ENCODE results near the gene CDX1.

CDX1 gene

DNA sequence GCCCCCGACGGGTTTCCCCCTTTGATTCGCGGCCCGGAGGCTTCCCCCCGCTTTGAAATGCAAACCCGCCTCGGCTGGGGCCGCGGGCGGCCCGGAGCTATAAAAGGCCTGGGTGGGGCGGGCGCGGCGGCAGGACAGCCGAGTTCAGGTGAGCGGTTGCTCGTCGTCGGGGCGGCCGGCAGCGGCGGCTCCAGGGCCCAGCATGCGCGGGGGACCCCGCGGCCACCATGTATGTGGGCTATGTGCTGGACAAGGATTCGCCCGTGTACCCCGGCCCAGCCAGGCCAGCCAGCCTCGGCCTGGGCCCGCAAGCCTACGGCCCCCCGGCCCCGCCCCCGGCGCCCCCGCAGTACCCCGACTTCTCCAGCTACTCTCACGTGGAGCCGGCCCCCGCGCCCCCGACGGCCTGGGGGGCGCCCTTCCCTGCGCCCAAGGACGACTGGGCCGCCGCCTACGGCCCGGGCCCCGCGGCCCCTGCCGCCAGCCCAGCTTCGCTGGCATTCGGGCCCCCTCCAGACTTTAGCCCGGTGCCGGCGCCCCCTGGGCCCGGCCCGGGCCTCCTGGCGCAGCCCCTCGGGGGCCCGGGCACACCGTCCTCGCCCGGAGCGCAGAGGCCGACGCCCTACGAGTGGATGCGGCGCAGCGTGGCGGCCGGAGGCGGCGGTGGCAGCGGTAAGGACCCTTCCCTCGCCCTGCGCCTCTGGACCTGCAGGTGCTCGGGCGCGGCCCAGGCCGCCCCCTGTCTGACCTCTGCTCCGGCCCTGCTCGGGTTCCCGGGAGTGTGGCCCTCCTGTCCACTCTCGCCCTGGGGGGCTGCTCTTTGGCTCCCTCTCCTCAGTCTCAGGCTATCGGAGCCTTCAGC lies at the start of gene CDX1:
TSS of gene CDX1 (plus strand) at position 129 of the 862 bp plus-strand sequence. CDS start at position 228, 99 bp downstream.
- peak within 1 kb of the TSS; percentile 4; the same call in 1 of the 2 replicates for H3K4me3 ChIP-seq (ENCODE audit: low read depth, low read length)
- peaks cover 88% of the 10 kb centered on the region for H3K27me3 ChIP-seq (ENCODE audit: control insufficient read depth, insufficient read depth, low read length)
- H3K9me3 ChIP-seq (ENCODE audit: control insufficient read depth, insufficient read depth, low read length) = no peaks in the 10 kb centered on the region
- peaks cover 10% of the 10 kb centered on the region; the same call in 1 of the 2 replicates for H3K4me1 ChIP-seq (ENCODE audit: control insufficient read depth, insufficient read depth, low read length)
- H3K36me3 ChIP-seq (ENCODE audit: control insufficient read depth, insufficient read depth, low read length) = no peaks in the 10 kb centered on the region
- H3K9ac ChIP-seq (ENCODE audit: low read depth, low read length) = no peak within 1 kb of the TSS
- H3K27ac ChIP-seq (ENCODE audit: low read depth, low read length) = no peak within 1 kb of the TSS

DNA sequence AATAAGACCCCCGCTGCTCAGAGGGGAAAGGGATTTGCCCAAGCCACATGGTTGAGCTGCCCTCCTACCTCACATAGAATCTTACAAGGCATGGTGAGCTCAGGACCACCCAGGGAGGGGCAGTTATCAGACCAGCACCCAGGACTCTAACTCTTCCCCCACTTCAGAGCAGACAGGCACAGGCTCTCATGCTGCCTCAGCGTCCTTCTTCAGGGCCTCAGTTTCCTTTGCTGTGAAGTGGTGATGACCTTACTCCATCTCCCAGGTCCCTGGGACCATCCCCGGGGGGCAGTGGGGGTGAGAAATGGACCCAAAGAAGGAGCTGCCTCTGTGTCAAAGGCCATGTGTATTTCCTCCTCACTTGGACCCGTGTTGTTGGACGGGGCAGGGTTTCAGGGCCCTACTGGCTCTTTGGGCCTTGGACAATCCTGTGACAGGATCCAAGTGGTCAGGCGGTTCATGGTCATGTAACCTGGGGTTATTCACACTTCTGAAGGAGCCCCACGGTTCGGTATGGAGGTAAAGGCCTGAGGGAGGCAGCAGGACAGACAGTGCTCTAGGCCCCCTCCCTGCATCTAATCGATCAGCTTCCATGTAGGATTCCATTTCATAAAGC lies 48.5 kb upstream of the CDX1 start:
- Histone ChIP-seq H3K4me3 (ENCODE audit: low read depth, low read length) (no peak overlapping the region), H3K9ac (ENCODE audit: low read depth, low read length) (no peak overlapping the region), H3K27me3 (ENCODE audit: control insufficient read depth, insufficient read depth, low read length) (no peaks in the 10 kb centered on the region), H3K4me1 (ENCODE audit: control insufficient read depth, insufficient read depth, low read length) (no peaks in the 10 kb centered on the region; the same call in 1 of the 2 replicates), H3K9me3 (ENCODE audit: control insufficient read depth, insufficient read depth, low read length) (no peaks in the 10 kb centered on the region), H3K36me3 (ENCODE audit: control insufficient read depth, insufficient read depth, low read length) (no peaks in the 10 kb centered on the region), H3K27ac (ENCODE audit: low read depth, low read length) (no peak overlapping the region)

DNA sequence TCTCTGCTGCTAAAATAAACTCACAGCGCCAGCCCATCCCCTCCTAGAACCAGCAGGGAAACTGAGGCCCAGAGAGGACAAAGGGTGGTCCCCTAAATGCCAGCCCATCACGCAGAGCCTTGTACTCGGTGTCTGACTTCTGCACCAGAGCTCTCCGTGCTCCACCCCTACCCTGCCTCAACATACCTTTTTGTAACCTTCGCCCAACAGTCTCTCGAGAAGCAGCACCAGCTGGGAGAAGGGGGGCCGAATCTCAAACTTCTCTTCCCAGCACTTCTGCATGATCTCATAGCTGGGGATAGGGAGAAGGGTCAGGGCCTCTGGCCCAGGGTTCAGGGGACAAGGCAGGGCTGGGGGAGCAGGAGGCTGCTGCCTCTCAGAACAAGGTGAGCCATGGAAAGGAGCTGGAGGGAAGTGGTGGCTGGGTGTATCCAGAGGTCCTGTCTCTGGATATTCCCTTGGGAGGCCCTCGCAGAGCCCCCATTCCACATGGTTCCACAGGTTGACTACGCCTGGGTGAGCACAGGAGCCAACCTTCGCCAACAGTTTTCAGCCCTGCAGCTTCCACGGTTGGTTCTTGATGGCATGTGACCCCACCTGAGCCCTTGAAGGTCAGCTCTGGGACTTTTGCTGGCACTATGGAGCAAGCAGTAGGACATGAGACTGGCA lies 47.9 kb upstream of the CDX1 start:
- Histone ChIP-seq H3K9ac (ENCODE audit: low read depth, low read length) (no peak overlapping the region), H3K9me3 (ENCODE audit: control insufficient read depth, insufficient read depth, low read length) (no peaks in the 10 kb centered on the region), H3K27ac (ENCODE audit: low read depth, low read length) (no peak overlapping the region), H3K36me3 (ENCODE audit: control insufficient read depth, insufficient read depth, low read length) (no peaks in the 10 kb centered on the region), H3K4me1 (ENCODE audit: control insufficient read depth, insufficient read depth, low read length) (no peaks in the 10 kb centered on the region), H3K4me3 (ENCODE audit: low read depth, low read length) (no peak overlapping the region), H3K27me3 (ENCODE audit: control insufficient read depth, insufficient read depth, low read length) (no peaks in the 10 kb centered on the region)

DNA sequence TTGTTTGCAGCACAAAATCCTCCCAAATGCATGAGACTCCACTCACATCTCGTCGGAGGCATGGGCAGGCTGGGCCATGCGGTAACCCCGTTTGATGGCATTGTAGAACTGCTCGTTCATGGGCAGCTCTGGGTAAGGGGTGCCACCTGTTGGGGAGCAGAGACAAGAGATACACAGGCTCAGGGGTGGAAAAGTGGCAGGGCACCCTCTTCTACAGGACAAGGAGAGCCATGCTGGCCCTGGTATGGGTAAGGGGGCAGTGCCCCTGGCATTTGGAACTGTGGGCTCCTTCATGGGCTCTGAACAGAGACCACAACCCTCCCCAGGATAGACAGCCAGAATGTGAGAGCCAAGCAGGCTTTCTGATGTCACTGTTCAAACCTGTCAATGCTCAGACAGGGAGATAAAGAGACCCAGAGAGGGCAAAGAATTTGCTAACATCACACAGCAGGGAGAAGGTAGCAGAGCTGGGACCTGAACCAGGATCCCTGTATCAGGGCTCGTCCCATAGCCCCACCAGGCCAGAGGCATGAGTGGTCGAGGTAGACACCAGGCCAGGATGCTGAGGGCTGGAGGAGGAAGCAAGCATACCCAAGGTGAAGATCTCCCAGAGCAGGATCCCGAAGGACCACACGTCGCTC lies 47.0 kb upstream of the CDX1 start:
- no peak overlapping the region for H3K9ac ChIP-seq (ENCODE audit: low read depth, low read length)
- H3K27me3 ChIP-seq (ENCODE audit: control insufficient read depth, insufficient read depth, low read length) = no peaks in the 10 kb centered on the region
- no peak overlapping the region for H3K4me3 ChIP-seq (ENCODE audit: low read depth, low read length)
- H3K27ac ChIP-seq (ENCODE audit: low read depth, low read length) = no peak overlapping the region
- no peaks in the 10 kb centered on the region for H3K4me1 ChIP-seq (ENCODE audit: control insufficient read depth, insufficient read depth, low read length)
- H3K36me3 ChIP-seq (ENCODE audit: control insufficient read depth, insufficient read depth, low read length) = no peaks in the 10 kb centered on the region
- no peaks in the 10 kb centered on the region for H3K9me3 ChIP-seq (ENCODE audit: control insufficient read depth, insufficient read depth, low read length)

GRCh38 chr5:150120062-150120441 lies 46.5 kb upstream of the CDX1 start:
- Histone ChIP-seq H3K27me3 (ENCODE audit: control insufficient read depth, insufficient read depth, low read length) (no peaks in the 10 kb centered on the region), H3K4me3 (ENCODE audit: low read depth, low read length) (no peak overlapping the region), H3K36me3 (ENCODE audit: control insufficient read depth, insufficient read depth, low read length) (no peaks in the 10 kb centered on the region), H3K9me3 (ENCODE audit: control insufficient read depth, insufficient read depth, low read length) (no peaks in the 10 kb centered on the region), H3K27ac (ENCODE audit: low read depth, low read length) (no peak overlapping the region), H3K9ac (ENCODE audit: low read depth, low read length) (no peak overlapping the region), H3K4me1 (ENCODE audit: control insufficient read depth, insufficient read depth, low read length) (no peaks in the 10 kb centered on the region)

- H3K27me3 ChIP-seq (ENCODE audit: control insufficient read depth, insufficient read depth, low read length) = no peaks in the 10 kb centered on the region
- no peak overlapping the region for H3K27ac ChIP-seq (ENCODE audit: low read depth, low read length)
- no peak overlapping the region for H3K4me3 ChIP-seq (ENCODE audit: low read depth, low read length)
- no peaks in the 10 kb centered on the region for H3K4me1 ChIP-seq (ENCODE audit: control insufficient read depth, insufficient read depth, low read length)
- H3K36me3 ChIP-seq (ENCODE audit: control insufficient read depth, insufficient read depth, low read length) = no peaks in the 10 kb centered on the region
- no peaks in the 10 kb centered on the region for H3K9me3 ChIP-seq (ENCODE audit: control insufficient read depth, insufficient read depth, low read length)
- H3K9ac ChIP-seq (ENCODE audit: low read depth, low read length) = no peak overlapping the region
Observed at GRCh38 chr5:150120617-150121447, 45.7 kb upstream of the CDX1 start.

DNA sequence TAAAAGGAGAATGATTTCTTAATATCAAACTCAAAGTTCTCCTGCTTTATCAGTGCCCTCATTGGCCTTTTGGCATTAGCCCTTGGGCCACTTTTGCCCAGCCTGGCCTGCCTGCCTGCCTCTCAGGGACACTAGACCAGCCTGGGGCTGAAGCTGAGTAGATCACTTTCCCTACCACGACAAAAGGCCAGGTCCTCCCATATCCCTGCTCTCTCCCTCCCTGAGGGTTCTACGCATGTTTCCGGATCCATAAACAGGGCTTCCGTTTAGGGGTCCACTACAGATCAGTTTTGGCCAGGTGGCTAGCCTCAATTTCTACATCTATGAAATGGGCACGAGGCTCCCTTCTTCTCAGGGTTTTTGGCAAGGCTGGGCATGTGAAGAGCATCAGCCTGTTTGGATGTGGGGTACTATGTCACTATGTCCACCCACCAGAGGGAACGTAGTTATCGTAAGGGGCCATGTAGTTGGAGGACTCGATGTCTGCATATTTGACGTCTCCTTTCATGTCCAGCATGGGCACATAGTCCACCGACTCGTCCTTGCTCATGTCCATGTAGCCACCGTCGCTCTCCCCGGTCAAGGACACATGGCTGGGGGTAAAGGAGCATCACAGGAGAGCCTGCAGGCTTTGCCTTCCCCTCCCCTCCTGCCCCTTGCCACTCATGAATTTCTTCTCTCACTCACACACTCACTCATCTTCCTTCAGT lies 45.0 kb upstream of the CDX1 start:
- Histone ChIP-seq H3K4me3 (ENCODE audit: low read depth, low read length) (no peak overlapping the region), H3K4me1 (ENCODE audit: control insufficient read depth, insufficient read depth, low read length) (no peaks in the 10 kb centered on the region), H3K36me3 (ENCODE audit: control insufficient read depth, insufficient read depth, low read length) (no peaks in the 10 kb centered on the region), H3K27ac (ENCODE audit: low read depth, low read length) (no peak overlapping the region), H3K9me3 (ENCODE audit: control insufficient read depth, insufficient read depth, low read length) (no peaks in the 10 kb centered on the region), H3K27me3 (ENCODE audit: control insufficient read depth, insufficient read depth, low read length) (no peaks in the 10 kb centered on the region), H3K9ac (ENCODE audit: low read depth, low read length) (no peak overlapping the region)

GRCh38 chr5:150122158-150122510 lies 44.4 kb upstream of the CDX1 start:
- no peak overlapping the region for H3K4me3 ChIP-seq (ENCODE audit: low read depth, low read length)
- no peaks in the 10 kb centered on the region for H3K4me1 ChIP-seq (ENCODE audit: control insufficient read depth, insufficient read depth, low read length)
- no peaks in the 10 kb centered on the region for H3K27me3 ChIP-seq (ENCODE audit: control insufficient read depth, insufficient read depth, low read length)
- no peaks in the 10 kb centered on the region for H3K9me3 ChIP-seq (ENCODE audit: control insufficient read depth, insufficient read depth, low read length)
- no peaks in the 10 kb centered on the region for H3K36me3 ChIP-seq (ENCODE audit: control insufficient read depth, insufficient read depth, low read length)
- no peak overlapping the region for H3K9ac ChIP-seq (ENCODE audit: low read depth, low read length)
- no peak overlapping the region for H3K27ac ChIP-seq (ENCODE audit: low read depth, low read length)

DNA sequence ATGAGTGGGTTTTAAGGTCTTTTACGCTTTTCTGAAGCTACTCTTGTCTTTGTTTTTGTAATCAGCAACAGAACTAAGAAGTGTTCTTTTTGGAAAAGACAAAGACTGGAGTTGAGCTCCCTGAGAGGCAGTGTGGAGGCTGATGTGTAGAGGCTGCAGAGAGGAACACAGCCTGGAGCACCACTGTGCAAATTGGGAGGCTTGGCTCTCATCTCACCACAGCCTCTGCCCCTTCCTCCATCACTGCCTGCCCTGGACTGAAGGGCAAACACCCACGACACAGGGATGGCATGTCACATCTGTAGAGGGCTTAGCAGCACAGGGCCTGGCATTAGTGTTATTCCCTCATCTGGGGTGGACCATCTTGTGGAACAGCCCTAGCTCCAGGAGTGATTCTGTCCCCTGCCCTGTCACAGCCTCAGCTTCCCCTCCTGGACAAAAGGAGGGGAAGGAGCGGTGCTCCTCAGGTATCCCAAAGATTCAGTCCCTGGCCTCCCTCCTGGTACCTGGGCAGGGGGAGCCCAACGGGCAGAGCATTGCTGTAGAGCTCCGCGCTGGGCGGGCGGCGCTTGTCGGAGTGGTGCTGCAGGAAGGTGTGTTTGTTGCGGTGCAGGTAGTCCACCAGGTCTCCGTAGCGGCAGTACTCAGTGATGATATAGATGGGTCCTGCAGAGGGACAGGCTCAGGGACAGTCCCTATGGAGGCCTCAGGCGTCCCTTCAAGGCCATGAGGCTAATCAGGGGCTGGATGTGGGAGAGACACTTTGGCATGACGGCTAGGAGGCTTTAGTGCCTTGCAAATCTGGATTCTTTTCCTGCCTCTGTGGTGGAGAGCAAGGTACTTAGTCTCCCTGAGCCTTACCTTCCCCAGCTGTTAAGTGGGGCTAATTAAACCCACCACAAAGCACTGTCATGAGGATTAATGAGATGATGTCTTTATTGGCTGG lies 43.8 kb upstream of the CDX1 start:
- Histone ChIP-seq H3K9me3 (ENCODE audit: control insufficient read depth, insufficient read depth, low read length) (no peaks in the 10 kb centered on the region), H3K27ac (ENCODE audit: low read depth, low read length) (no peak overlapping the region), H3K4me1 (ENCODE audit: control insufficient read depth, insufficient read depth, low read length) (no peaks in the 10 kb centered on the region), H3K4me3 (ENCODE audit: low read depth, low read length) (no peak overlapping the region), H3K36me3 (ENCODE audit: control insufficient read depth, insufficient read depth, low read length) (no peaks in the 10 kb centered on the region), H3K9ac (ENCODE audit: low read depth, low read length) (no peak overlapping the region), H3K27me3 (ENCODE audit: control insufficient read depth, insufficient read depth, low read length) (no peaks in the 10 kb centered on the region)

Measured in HUES48 (cell line).